ENCODE measurements around the gene SLC7A10. TPM values are rescaled to one million over a fixed set of nuclear protein-coding genes. Genes with fewer than 3 reads are reported as not detected.

The SLC7A10 gene
- total RNA-seq, 2 donors from 2014 or later, result not detected

DNA sequence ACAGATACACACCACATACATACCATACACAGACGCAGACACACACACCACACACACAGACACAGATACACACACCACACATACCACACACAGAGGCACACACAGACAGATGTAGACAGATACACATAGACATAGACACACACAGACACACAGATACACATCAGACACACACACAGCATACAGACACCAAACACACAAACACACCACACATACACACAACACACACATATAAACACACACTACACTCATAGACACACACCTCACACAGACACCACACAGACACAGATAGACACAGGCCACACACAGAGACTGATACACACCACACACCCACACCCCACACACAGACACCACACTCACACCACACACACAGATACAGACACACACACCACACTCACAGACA lies 24.9 kb upstream of the SLC7A10 start:
- H3K4me1 ChIP-seq (ENCODE audit: control insufficient read depth in 1 of 2, low read depth in 2 of 2), result no peaks in the 10 kb centered on the region
- peaks cover 4% of the 10 kb centered on the region for H3K9me3 ChIP-seq
- TF ChIP-seq, protein P1, sequence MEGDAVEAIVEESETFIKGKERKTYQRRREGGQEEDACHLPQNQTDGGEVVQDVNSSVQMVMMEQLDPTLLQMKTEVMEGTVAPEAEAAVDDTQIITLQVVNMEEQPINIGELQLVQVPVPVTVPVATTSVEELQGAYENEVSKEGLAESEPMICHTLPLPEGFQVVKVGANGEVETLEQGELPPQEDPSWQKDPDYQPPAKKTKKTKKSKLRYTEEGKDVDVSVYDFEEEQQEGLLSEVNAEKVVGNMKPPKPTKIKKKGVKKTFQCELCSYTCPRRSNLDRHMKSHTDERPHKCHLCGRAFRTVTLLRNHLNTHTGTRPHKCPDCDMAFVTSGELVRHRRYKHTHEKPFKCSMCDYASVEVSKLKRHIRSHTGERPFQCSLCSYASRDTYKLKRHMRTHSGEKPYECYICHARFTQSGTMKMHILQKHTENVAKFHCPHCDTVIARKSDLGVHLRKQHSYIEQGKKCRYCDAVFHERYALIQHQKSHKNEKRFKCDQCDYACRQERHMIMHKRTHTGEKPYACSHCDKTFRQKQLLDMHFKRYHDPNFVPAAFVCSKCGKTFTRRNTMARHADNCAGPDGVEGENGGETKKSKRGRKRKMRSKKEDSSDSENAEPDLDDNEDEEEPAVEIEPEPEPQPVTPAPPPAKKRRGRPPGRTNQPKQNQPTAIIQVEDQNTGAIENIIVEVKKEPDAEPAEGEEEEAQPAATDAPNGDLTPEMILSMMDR (IDR thresholded peaks at IDR 0.05), result no peak
- ATAC-seq (ENCODE audit: insufficient number of reproducible peaks, low FRiP score, low read depth) (no peak), DNase-seq (ENCODE audit: low spot score) (no peak)
- no peaks in the 10 kb centered on the region for H3K36me3 ChIP-seq
- H3K27ac ChIP-seq, result no peak overlapping the region
- H3K4me3 ChIP-seq, result no peak overlapping the region
- no peaks in the 10 kb centered on the region for H3K27me3 ChIP-seq (replicated peaks; ENCODE audit: insufficient read depth)

DNA sequence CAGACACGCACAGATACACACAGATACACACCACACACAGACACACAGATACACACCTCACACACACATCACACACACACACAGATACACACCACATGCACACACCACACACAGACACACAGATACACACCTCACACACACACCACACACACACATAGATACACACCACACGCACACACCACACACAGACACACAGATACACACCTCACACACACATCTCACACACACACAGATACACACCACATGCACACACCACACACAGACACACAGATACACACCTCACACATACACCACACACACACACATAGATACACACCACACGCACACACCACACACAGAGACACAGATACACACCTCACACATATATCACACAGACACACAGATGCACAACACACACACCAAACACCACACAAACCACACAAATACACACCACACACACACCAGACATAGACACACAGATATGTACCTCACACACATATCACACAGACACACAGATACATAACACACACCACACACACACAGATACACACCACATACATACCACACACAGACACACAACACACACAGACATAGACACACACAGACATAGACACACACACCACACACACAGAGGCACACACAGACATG lies 24.2 kb upstream of the SLC7A10 start:
- TF ChIP-seq, protein P1 (IDR thresholded peaks at IDR 0.05), result no peak
- no peak for DNase-seq (ENCODE audit: low spot score)
- Histone ChIP-seq H3K36me3 (no peaks in the 10 kb centered on the region), H3K9me3 (peaks cover 5% of the 10 kb centered on the region), H3K27me3 (replicated peaks; ENCODE audit: insufficient read depth) (no peaks in the 10 kb centered on the region), H3K27ac (no peak overlapping the region), H3K4me1 (ENCODE audit: control insufficient read depth in 1 of 2, low read depth in 2 of 2) (no peaks in the 10 kb centered on the region), H3K4me3 (no peak overlapping the region)
- ATAC-seq (ENCODE audit: insufficient number of reproducible peaks, low FRiP score, low read depth), result no peak

DNA sequence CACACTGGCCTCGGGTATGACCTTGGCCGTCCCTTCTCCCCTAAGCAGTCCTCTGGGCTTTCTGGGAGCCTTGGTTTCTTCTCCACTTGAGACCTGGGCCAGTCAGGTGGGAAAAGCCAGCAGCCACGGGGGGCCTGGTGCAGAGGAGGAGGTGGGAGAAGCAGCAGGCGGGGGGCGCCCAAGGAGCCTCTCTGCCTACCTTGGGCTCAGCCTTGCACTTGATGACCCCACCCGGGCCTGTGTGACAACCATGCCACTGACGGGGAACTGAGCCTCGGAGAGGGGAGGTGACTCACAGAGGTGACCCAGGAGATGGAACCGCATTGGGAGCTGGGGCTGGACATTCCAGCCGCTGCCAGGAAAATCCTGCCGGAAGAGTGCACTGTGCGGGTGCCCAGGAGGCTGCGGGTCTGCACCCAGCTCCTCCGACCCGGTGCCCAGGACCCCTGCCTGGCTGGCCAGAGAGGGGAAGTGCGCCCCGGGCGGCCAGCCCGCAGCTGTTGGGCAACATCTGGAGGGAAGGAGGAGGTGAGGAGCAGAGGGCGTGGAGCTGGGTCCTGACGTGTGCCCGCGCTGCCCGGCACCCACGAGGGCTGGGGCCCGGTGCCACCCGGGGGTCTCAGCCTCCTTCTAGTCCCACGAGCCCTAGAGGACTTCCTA lies 23.4 kb upstream of the SLC7A10 start:
- Histone ChIP-seq H3K4me3 (no peak overlapping the region), H3K27me3 (replicated peaks; ENCODE audit: insufficient read depth) (no peaks in the 10 kb centered on the region), H3K27ac (no peak overlapping the region), H3K36me3 (no peaks in the 10 kb centered on the region), H3K9me3 (peaks cover 5% of the 10 kb centered on the region), H3K4me1 (ENCODE audit: control insufficient read depth in 1 of 2, low read depth in 2 of 2) (no peaks in the 10 kb centered on the region)
- ATAC-seq (ENCODE audit: insufficient number of reproducible peaks, low FRiP score, low read depth) (no peak), DNase-seq (ENCODE audit: low spot score) (no peak)
- TF ChIP-seq, protein P1 (IDR thresholded peaks at IDR 0.05), result no peak

DNA sequence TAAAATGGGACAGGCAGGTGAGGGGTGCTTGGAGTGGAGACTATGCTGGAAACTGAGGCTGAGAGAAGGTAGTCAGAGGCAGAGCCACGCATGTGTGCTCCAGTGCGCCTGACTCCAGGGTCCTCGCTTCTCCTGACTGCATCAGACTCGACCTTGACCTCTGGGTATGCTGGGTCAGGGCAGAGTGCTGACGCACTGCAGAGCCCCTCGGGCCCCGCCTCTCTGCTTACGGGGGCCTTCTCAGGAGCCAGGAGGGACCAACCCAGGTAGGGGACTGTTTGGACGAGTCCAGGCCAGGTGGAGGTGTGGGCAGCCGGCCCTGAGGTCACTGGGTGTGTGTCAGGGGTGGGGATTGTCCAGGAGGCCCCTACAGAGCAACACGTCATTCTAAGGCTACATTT lies 22.9 kb upstream of the SLC7A10 start:
- DNase-seq (ENCODE audit: low spot score), result no peak
- TF ChIP-seq, protein P1 (IDR thresholded peaks at IDR 0.05), result no peak
- H3K27ac ChIP-seq, result no peak overlapping the region
- no peaks in the 10 kb centered on the region for H3K27me3 ChIP-seq (replicated peaks; ENCODE audit: insufficient read depth)
- ATAC-seq (ENCODE audit: insufficient number of reproducible peaks, low FRiP score, low read depth), result no peak
- H3K9me3 ChIP-seq, result peaks cover 5% of the 10 kb centered on the region
- no peaks in the 10 kb centered on the region for H3K36me3 ChIP-seq
- no peak overlapping the region for H3K4me3 ChIP-seq
- H3K4me1 ChIP-seq (ENCODE audit: control insufficient read depth in 1 of 2, low read depth in 2 of 2), result no peaks in the 10 kb centered on the region

DNA sequence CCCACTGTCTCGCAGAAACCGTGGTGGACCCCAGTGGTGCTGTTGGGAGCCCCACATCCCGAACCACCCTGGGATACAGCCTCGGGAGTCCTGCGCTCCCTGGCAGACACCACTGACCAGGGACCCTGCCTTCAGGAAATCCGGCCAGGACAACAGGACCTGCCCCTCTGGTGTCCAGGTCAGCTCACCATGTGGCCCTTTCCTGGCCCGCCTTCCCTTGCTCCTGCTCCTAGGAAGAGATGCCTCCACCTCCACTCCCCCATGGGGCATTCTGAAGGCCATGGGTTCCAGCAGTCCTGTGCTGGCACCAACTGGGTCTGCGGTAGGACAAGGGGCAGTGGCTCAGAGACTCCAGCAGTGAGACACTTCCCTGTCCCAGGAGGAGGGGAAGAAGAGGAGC lies 22.5 kb upstream of the SLC7A10 start:
- TF ChIP-seq, protein P1 (IDR thresholded peaks at IDR 0.05), result no peak
- ATAC-seq (ENCODE audit: insufficient number of reproducible peaks, low FRiP score, low read depth) (no peak), DNase-seq (ENCODE audit: low spot score) (no peak)
- Histone ChIP-seq H3K9me3 (peaks cover 5% of the 10 kb centered on the region), H3K27me3 (replicated peaks; ENCODE audit: insufficient read depth) (no peaks in the 10 kb centered on the region), H3K36me3 (no peaks in the 10 kb centered on the region), H3K4me1 (ENCODE audit: control insufficient read depth in 1 of 2, low read depth in 2 of 2) (no peaks in the 10 kb centered on the region), H3K27ac (no peak overlapping the region), H3K4me3 (no peak overlapping the region)

All from thoracic aorta (tissue), 2 donors.